Measurements from ENCODE around the gene SLC12A7.

Gene SLC12A7

GRCh38 chr5:1151316-1151715, 39.5 kb upstream of the SLC12A7 start:
- Histone ChIP-seq H3K36me3 (ENCODE audit: control insufficient read depth in 1 of 2, insufficient read depth in 2 of 2, low read length in 2 of 2) (no peaks in the 10 kb centered on the region), H2BK5ac (ENCODE audit: low read depth, low read length, poor library complexity) (no peak overlapping the region), H2BK12ac (ENCODE audit: low read length) (no peak overlapping the region), H4K91ac (ENCODE audit: low read depth, low read length) (no peak overlapping the region), H2BK120ac (ENCODE audit: insufficient read depth, low read length, poor library complexity) (no peak overlapping the region), H3K4me1 (ENCODE audit: control insufficient read depth in 1 of 2, insufficient read depth in 2 of 2, low read length in 2 of 2) (no peaks in the 10 kb centered on the region), H3K4me3 (ENCODE audit: low read depth, low read length) (no peak overlapping the region), H4K8ac (ENCODE audit: low read depth, low read length) (no peak overlapping the region), H3K18ac (ENCODE audit: low read length) (no peak overlapping the region), H3K9me3 (ENCODE audit: insufficient read depth, low read depth, low read length) (peaks cover 11% of the 10 kb centered on the region), H4K12ac (ENCODE audit: low read depth, low read length) (no peak overlapping the region), H2AK5ac (ENCODE audit: low read length) (no peak overlapping the region), H3K4me2 (ENCODE audit: low read length) (no peak overlapping the region), H3K14ac (ENCODE audit: low read length) (no peak overlapping the region), H3K27ac (ENCODE audit: low read depth, low read length) (no peak overlapping the region), H3K23ac (ENCODE audit: low read length) (no peak overlapping the region), H3K4ac (ENCODE audit: low read depth, low read length) (no peak overlapping the region), H3K27me3 (ENCODE audit: insufficient read depth, low read length) (peaks cover 20% of the 10 kb centered on the region), H2AFZ (ENCODE audit: insufficient read depth, low read length, poor library complexity) (no peak overlapping the region), H3K9ac (ENCODE audit: low read length) (no peak overlapping the region), H3K79me1 (ENCODE audit: low read length) (no peaks in the 10 kb centered on the region), H3K79me2 (ENCODE audit: control insufficient read depth, insufficient read depth, low read length, poor library complexity) (no peaks in the 10 kb centered on the region)
- WGBS (ENCODE audit: extremely low coverage, insufficient coverage, insufficient read length): no CpG with 5 or more reads among the region's 10 CpGs
- no peak for DNase-seq

DNA sequence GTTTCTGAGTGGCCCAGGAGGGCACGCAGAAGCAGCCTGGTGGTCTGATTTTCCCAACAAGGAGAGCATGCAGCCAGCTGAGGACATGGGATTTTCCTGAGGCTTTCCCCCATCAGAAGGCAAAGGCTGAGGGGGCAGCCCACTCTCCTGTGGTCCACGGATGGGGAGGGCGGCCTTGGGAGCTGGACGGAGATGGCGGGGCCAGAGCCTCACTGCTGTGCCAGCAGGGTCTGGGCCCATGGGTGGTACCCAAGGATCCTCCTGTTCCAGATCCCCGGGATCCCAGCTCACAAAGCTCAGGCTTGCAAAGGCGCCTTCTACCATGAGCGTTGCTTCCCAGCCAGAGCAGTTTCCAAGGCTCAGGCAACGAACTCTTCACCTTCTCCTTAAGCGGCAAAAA, 39.0 kb upstream of the SLC12A7 start:
- H3K18ac ChIP-seq (ENCODE audit: low read length): no peak overlapping the region
- no peak for DNase-seq
- no peak overlapping the region for H3K27ac ChIP-seq (ENCODE audit: low read depth, low read length)
- H4K12ac ChIP-seq (ENCODE audit: low read depth, low read length): no peak overlapping the region
- H3K14ac ChIP-seq (ENCODE audit: low read length): no peak overlapping the region
- no peak overlapping the region for H3K4me3 ChIP-seq (ENCODE audit: low read depth, low read length)
- H2AK5ac ChIP-seq (ENCODE audit: low read length): no peak overlapping the region
- H3K27me3 ChIP-seq (ENCODE audit: insufficient read depth, low read length): peaks cover 16% of the 10 kb centered on the region
- no peak overlapping the region for H3K4ac ChIP-seq (ENCODE audit: low read depth, low read length)
- no peak overlapping the region for H3K4me2 ChIP-seq (ENCODE audit: low read length)
- H3K4me1 ChIP-seq (ENCODE audit: control insufficient read depth in 1 of 2, insufficient read depth in 2 of 2, low read length in 2 of 2): no peaks in the 10 kb centered on the region
- no peak overlapping the region for H2AFZ ChIP-seq (ENCODE audit: insufficient read depth, low read length, poor library complexity)
- no CpG with 5 or more reads among the region's 10 CpGs for WGBS (ENCODE audit: extremely low coverage, insufficient coverage, insufficient read length)
- H4K8ac ChIP-seq (ENCODE audit: low read depth, low read length): no peak overlapping the region
- H3K79me1 ChIP-seq (ENCODE audit: low read length): no peaks in the 10 kb centered on the region
- no peak overlapping the region for H4K91ac ChIP-seq (ENCODE audit: low read depth, low read length)
- no peak overlapping the region for H2BK12ac ChIP-seq (ENCODE audit: low read length)
- H3K9ac ChIP-seq (ENCODE audit: low read length): no peak overlapping the region
- no peaks in the 10 kb centered on the region for H3K79me2 ChIP-seq (ENCODE audit: control insufficient read depth, insufficient read depth, low read length, poor library complexity)
- H2BK5ac ChIP-seq (ENCODE audit: low read depth, low read length, poor library complexity): no peak overlapping the region
- H3K36me3 ChIP-seq (ENCODE audit: control insufficient read depth in 1 of 2, insufficient read depth in 2 of 2, low read length in 2 of 2): no peaks in the 10 kb centered on the region
- no peak overlapping the region for H2BK120ac ChIP-seq (ENCODE audit: insufficient read depth, low read length, poor library complexity)
- H3K9me3 ChIP-seq (ENCODE audit: insufficient read depth, low read depth, low read length): peaks cover 7% of the 10 kb centered on the region
- H3K23ac ChIP-seq (ENCODE audit: low read length): no peak overlapping the region

DNA sequence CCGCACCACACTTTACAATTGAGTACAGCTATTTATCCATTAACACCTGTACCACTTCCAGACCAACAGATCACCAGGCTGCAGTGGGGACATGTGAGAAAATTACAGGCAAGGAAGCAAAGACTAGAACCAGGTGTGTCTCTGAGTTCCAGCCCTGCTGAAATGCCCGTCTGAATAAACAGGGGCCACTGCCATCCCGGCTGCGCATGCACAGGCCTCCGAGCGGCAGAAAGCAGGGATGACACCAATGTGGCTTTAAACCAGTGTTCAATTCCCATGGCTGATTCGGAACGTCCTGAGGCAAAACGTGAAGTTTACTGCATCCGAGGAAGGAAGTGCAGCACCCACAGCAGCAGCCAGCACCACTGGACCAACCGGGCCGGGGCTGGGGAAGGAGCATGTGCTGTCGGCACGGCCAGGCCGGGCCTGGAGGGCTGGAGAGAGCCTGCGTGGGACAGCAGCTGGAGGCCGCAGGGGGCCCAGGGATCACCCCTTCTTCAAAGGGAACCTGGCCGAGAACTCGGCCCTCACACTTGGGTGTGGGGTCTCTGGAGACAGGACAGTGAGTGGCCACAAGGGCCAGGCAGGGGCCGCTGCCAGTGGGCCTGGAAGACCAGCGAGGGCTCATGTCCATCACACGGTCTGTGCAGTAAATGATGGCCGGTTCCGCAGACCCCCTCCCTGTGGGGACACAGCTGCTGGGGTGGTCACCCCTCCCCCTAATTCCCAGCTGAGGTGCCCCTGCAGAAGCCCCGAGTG, 33.0 kb upstream of the SLC12A7 start:
- Histone ChIP-seq H4K12ac (ENCODE audit: low read depth, low read length) (no peak overlapping the region), H3K9ac (ENCODE audit: low read length) (no peak overlapping the region), H2AFZ (ENCODE audit: insufficient read depth, low read length, poor library complexity) (no peak overlapping the region), H2AK5ac (ENCODE audit: low read length) (no peak overlapping the region), H4K91ac (ENCODE audit: low read depth, low read length) (no peak overlapping the region), H4K8ac (ENCODE audit: low read depth, low read length) (no peak overlapping the region), H3K4me1 (ENCODE audit: control insufficient read depth in 1 of 2, insufficient read depth in 2 of 2, low read length in 2 of 2) (no peaks in the 10 kb centered on the region), H3K18ac (ENCODE audit: low read length) (no peak overlapping the region), H3K36me3 (ENCODE audit: control insufficient read depth in 1 of 2, insufficient read depth in 2 of 2, low read length in 2 of 2) (no peaks in the 10 kb centered on the region), H3K79me2 (ENCODE audit: control insufficient read depth, insufficient read depth, low read length, poor library complexity) (no peaks in the 10 kb centered on the region), H3K27ac (ENCODE audit: low read depth, low read length) (no peak overlapping the region), H2BK12ac (ENCODE audit: low read length) (no peak overlapping the region), H3K14ac (ENCODE audit: low read length) (no peak overlapping the region), H2BK120ac (ENCODE audit: insufficient read depth, low read length, poor library complexity) (no peak overlapping the region), H3K4me2 (ENCODE audit: low read length) (no peak overlapping the region), H3K27me3 (ENCODE audit: insufficient read depth, low read length) (no peaks in the 10 kb centered on the region), H3K4me3 (ENCODE audit: low read depth, low read length) (no peak overlapping the region), H3K4ac (ENCODE audit: low read depth, low read length) (no peak overlapping the region), H3K79me1 (ENCODE audit: low read length) (no peaks in the 10 kb centered on the region), H3K23ac (ENCODE audit: low read length) (no peak overlapping the region), H2BK5ac (ENCODE audit: low read depth, low read length, poor library complexity) (no peak overlapping the region), H3K9me3 (ENCODE audit: insufficient read depth, low read depth, low read length) (no peaks in the 10 kb centered on the region)
- DNase-seq: no peak
- no CpG with 5 or more reads among the region's 25 CpGs for WGBS (ENCODE audit: extremely low coverage, insufficient coverage, insufficient read length)

DNA sequence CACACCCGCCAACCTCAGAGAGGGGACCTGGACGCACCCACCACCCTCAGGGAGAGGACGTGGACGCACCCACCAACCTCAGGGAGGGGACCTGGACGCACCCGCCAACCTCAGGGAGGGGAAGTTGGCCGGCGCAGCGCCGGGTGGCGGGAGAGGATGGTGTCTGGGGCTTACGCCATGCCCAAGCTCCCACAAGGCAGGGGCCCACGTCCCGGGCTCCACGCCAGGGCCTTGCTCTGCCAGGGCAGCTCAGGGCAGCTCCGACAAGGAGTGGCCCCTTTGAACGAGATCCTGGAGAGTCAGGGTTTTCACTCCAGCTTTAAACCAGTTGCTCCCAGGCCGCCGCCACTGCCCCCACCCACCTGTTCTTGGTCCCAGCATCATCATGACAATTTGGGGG, 32.2 kb upstream of the SLC12A7 start:
- no peak overlapping the region for H2BK5ac ChIP-seq (ENCODE audit: low read depth, low read length, poor library complexity)
- DNase-seq: no peak
- H3K4me3 ChIP-seq (ENCODE audit: low read depth, low read length): no peak overlapping the region
- no peak overlapping the region for H3K9ac ChIP-seq (ENCODE audit: low read length)
- H3K27ac ChIP-seq (ENCODE audit: low read depth, low read length): no peak overlapping the region
- H3K4ac ChIP-seq (ENCODE audit: low read depth, low read length): no peak overlapping the region
- no peak overlapping the region for H3K23ac ChIP-seq (ENCODE audit: low read length)
- no peak overlapping the region for H3K14ac ChIP-seq (ENCODE audit: low read length)
- H2BK12ac ChIP-seq (ENCODE audit: low read length): no peak overlapping the region
- no peak overlapping the region for H4K91ac ChIP-seq (ENCODE audit: low read depth, low read length)
- H3K36me3 ChIP-seq (ENCODE audit: control insufficient read depth in 1 of 2, insufficient read depth in 2 of 2, low read length in 2 of 2): no peaks in the 10 kb centered on the region
- H3K79me1 ChIP-seq (ENCODE audit: low read length): no peaks in the 10 kb centered on the region
- no peak overlapping the region for H2AK5ac ChIP-seq (ENCODE audit: low read length)
- no peaks in the 10 kb centered on the region for H3K79me2 ChIP-seq (ENCODE audit: control insufficient read depth, insufficient read depth, low read length, poor library complexity)
- no peak overlapping the region for H2BK120ac ChIP-seq (ENCODE audit: insufficient read depth, low read length, poor library complexity)
- H3K9me3 ChIP-seq (ENCODE audit: insufficient read depth, low read depth, low read length): peaks cover 2% of the 10 kb centered on the region
- no peaks in the 10 kb centered on the region for H3K4me1 ChIP-seq (ENCODE audit: control insufficient read depth in 1 of 2, insufficient read depth in 2 of 2, low read length in 2 of 2)
- H3K4me2 ChIP-seq (ENCODE audit: low read length): no peak overlapping the region
- no peak overlapping the region for H4K8ac ChIP-seq (ENCODE audit: low read depth, low read length)
- H4K12ac ChIP-seq (ENCODE audit: low read depth, low read length): no peak overlapping the region
- no peak overlapping the region for H3K18ac ChIP-seq (ENCODE audit: low read length)
- no CpG with 5 or more reads among the region's 19 CpGs for WGBS (ENCODE audit: extremely low coverage, insufficient coverage, insufficient read length)
- H2AFZ ChIP-seq (ENCODE audit: insufficient read depth, low read length, poor library complexity): no peak overlapping the region
- no peaks in the 10 kb centered on the region for H3K27me3 ChIP-seq (ENCODE audit: insufficient read depth, low read length)

Data from trophoblast cell (in vitro differentiated cells and primary cell).